Subcutaneous adipose tissue (tissue), 4 donors: Measurements from ENCODE around the gene NRIP1. TPM values are rescaled to one million over a fixed set of nuclear protein-coding genes. Genes with fewer than 3 reads are reported as not detected.

Experiments used
- total RNA-seq, 4 donors: library from RNA; depleted of rRNA; stranded (reverse); fragments of >200 nt; gene quantifications; one replicate each; pipeline ENCODE4 v1.1.0, GENCODE V29; 2016
- TF ChIP-seq, protein P1 (sequence below): fragments of 450-650 bp; IDR thresholded peaks from one replicate; pipeline ENCODE4 v1.5.1; 2016; ENCODE audit warnings: low read depth, mild to moderate bottlenecking, control low read depth, antibody characterized with exemption, moderate library complexity

Gene NRIP1
- total RNA-seq, 4 donors from 2014 or later = 88.4 to 137 (median 118) TPM

GRCh38 chr21:15027056-15027455 is 37.7 kb downstream of the NRIP1 start:
- TF ChIP-seq, protein P1, sequence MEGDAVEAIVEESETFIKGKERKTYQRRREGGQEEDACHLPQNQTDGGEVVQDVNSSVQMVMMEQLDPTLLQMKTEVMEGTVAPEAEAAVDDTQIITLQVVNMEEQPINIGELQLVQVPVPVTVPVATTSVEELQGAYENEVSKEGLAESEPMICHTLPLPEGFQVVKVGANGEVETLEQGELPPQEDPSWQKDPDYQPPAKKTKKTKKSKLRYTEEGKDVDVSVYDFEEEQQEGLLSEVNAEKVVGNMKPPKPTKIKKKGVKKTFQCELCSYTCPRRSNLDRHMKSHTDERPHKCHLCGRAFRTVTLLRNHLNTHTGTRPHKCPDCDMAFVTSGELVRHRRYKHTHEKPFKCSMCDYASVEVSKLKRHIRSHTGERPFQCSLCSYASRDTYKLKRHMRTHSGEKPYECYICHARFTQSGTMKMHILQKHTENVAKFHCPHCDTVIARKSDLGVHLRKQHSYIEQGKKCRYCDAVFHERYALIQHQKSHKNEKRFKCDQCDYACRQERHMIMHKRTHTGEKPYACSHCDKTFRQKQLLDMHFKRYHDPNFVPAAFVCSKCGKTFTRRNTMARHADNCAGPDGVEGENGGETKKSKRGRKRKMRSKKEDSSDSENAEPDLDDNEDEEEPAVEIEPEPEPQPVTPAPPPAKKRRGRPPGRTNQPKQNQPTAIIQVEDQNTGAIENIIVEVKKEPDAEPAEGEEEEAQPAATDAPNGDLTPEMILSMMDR = no peak

GRCh38 chr21:15026370-15026769 is 38.4 kb downstream of the NRIP1 start:
- TF ChIP-seq, protein P1 = no peak

GRCh38 chr21:15023776-15024175 is 41.0 kb downstream of the NRIP1 start:
- TF ChIP-seq, protein P1 = no peak

DNA sequence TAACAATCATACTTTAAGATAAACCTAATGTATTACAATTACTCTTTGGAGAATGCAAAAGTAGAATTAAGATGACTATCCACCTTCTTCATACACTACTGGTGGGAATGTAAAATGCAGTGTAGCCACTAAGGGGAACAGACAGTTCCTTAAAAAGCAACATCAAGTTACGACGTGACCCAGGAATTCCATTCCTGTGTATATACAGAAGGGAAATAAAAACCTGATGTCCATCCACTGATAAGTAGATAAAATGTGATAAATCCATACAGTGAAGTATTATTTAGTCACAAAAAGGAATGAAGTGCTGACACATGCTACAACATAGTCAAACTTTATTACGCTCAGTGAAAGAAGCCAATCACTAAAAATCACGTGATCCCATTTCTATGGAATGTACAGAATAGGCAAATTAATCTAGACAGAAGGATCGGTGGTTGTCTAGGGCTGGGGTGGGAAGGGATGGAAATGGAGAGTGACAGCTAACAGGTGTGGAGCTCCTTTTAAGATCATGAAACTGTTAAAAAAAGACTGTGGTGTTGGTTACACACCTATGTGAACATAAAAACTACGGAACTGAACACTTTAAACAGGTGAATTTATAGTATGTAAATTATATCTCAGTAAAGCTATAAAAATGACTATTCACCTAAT is 42.1 kb downstream of the NRIP1 start:
- TF ChIP-seq, protein P1 = no peak

- TF ChIP-seq, protein P1 = no peak
These were observed 44.0 kb downstream of the NRIP1 start for GRCh38 chr21:15020797-15021196.

- TF ChIP-seq, protein P1 = no peak
These were observed 46.4 kb downstream of the NRIP1 start for GRCh38 chr21:15018382-15018781.

- TF ChIP-seq, protein P1 = no peak
These were observed 49.0 kb downstream of the NRIP1 start for GRCh38 chr21:15015622-15016471.
